ENCODE results near the gene CELSR1.

GRCh38 chr22:46362934-46363515 is 174.4 kb downstream of the CELSR1 start:
- TF ChIP-seq CTCF (IDR thresholded peaks at IDR 0.05) (no peak), POLR2AphosphoS5 (IDR thresholded peaks at IDR 0.05; ENCODE audit: insufficient read depth in 1 of 2, low read depth in 1 of 2) (no peak), POLR2A (IDR thresholded peaks at IDR 0.05) (no peak)

Measured in vagina (tissue), 2 donors.